HepG2 (cell line): ENCODE measurements around the gene ACAP2. TPM values are rescaled to one million over a fixed set of nuclear protein-coding genes. Genes with fewer than 3 reads are reported as not detected.

Experiments used
- BORCS8-MEF2B ChIP-seq: sonication (generic); formaldehyde crosslinking; IDR thresholded peaks from 2 replicates; pipeline ENCODE4 v1.8.0; 2022; ENCODE audit warnings: mild to moderate bottlenecking, missing genetic modification reagents
- HDAC2 ChIP-seq: sonication (generic); formaldehyde crosslinking; IDR thresholded peaks from 2 replicates; pipeline ENCODE4 v1.4.0; 2020; ENCODE audit warnings: missing genetic modification reagents
- NR2F6 ChIP-seq, 2 experiments: IDR thresholded peaks; 2 replicates each; pipeline ENCODE4 v1.6.1; 2016; ENCODE audit warnings: antibody characterized with exemption in 1 of 2, mild to moderate bottlenecking in 1 of 2
- PPARG ChIP-seq: conservative IDR thresholded peaks from 2 replicates; pipeline ENCODE4 v1.6.1; 2016; ENCODE audit warnings: missing biosample characterization, missing genetic modification reagents
- RAD21 ChIP-seq: fragments of 450-650 bp; formaldehyde crosslinking; IDR thresholded peaks from 2 replicates; pipeline ENCODE4 v1.5.0; 2020; ENCODE audit warnings: mild to moderate bottlenecking
- SALL1 ChIP-seq: sonication (generic); formaldehyde crosslinking; IDR thresholded peaks from 2 replicates; pipeline ENCODE4 v1.8.0; 2022; ENCODE audit warnings: mild to moderate bottlenecking, missing genetic modification reagents
- SAP130 ChIP-seq: IDR thresholded peaks from 2 replicates; pipeline ENCODE4 v1.6.1; 2016; ENCODE audit warnings: low read depth
- STAG1 ChIP-seq: sonication (generic); formaldehyde crosslinking; IDR thresholded peaks from 2 replicates; pipeline ENCODE4 v1.4.0; 2020; ENCODE audit warnings: missing genetic modification reagents
- ZBTB38 ChIP-seq: sonication (generic); formaldehyde crosslinking; IDR thresholded peaks from 2 replicates; pipeline ENCODE4 v1.5.1; 2020; ENCODE audit warnings: mild to moderate bottlenecking, missing genetic modification reagents
- ZFX ChIP-seq: sonication (generic); formaldehyde crosslinking; IDR thresholded peaks from 2 replicates; pipeline ENCODE4 v1.4.0; 2020; ENCODE audit warnings: mild to moderate bottlenecking, low read depth, missing genetic modification reagents, moderate library complexity
- ZNF781 ChIP-seq: sonication (generic); formaldehyde crosslinking; IDR thresholded peaks from 2 replicates; pipeline ENCODE4 v1.5.1; 2020; ENCODE audit warnings: borderline replicate concordance, mild to moderate bottlenecking, missing genetic modification reagents; ENCODE audit errors: not compliant biosample characterization
- ZNF788 ChIP-seq: sonication (generic); formaldehyde crosslinking; IDR thresholded peaks from 2 replicates; pipeline ENCODE4 v1.5.0; 2020; ENCODE audit warnings: mild to moderate bottlenecking, missing genetic modification reagents, borderline replicate concordance
- ZNF879 ChIP-seq: sonication (generic); formaldehyde crosslinking; IDR thresholded peaks from 2 replicates; pipeline ENCODE4 v1.8.1; 2023; ENCODE audit warnings: missing genetic modification reagents
- ZSCAN22 ChIP-seq: sonication (generic); formaldehyde crosslinking; IDR thresholded peaks from 2 replicates; pipeline ENCODE4 v1.4.0; 2020; ENCODE audit warnings: mild to moderate bottlenecking, missing genetic modification reagents
- polyA plus RNA-seq, 8 experiments: library from polyadenylated mRNA; depleted of rRNA in 3 of 8; stranded (reverse) in 7 of 8; unstranded in 1 of 8; fragments of >200 nt; fragmentation: Illumina TruSeq in 4 of 8; extraction: Trizol in 4 of 8; gene quantifications; 2 replicates each; pipeline versions ENCODE4 v1.2.1 to v1.2.3, GENCODE V29; 2011 to 2016; ENCODE audit warnings: low read depth in 4 of 8, missing spikeins in 1 of 8, mixed read lengths in 1 of 8; ENCODE audit not compliant: insufficient read depth in 1 of 8
- total RNA-seq, 5 experiments: library from RNA; depleted of rRNA; stranded (reverse); fragments of >200 nt; fragmentation: Illumina TruSeq; extraction: Trizol; gene quantifications; 2 replicates each; pipeline ENCODE4 v1.2.3, GENCODE V29; 2016; ENCODE audit warnings: low read depth in 1 of 5
- TF ChIP-seq, protein P1 (sequence below): sonication (generic); formaldehyde crosslinking; conservative IDR thresholded peaks from 2 replicates; pipeline ENCODE4 v1.4.0; 2020; ENCODE audit warnings: missing genetic modification reagents
- TF ChIP-seq, protein P2 (sequence below): sonication (generic); formaldehyde crosslinking; IDR thresholded peaks from 2 replicates; pipeline ENCODE4 v1.4.0; 2020; ENCODE audit warnings: missing genetic modification reagents
- TF ChIP-seq, protein P3 (sequence below): sonication (generic); formaldehyde crosslinking; IDR thresholded peaks from 2 replicates; pipeline ENCODE4 v1.4.0; 2020; ENCODE audit warnings: missing genetic modification reagents
- TF ChIP-seq, protein P4 (sequence below): IDR thresholded peaks from 2 replicates; pipeline ENCODE4 v1.6.1; 2016; ENCODE audit warnings: low read depth, borderline replicate concordance
- TF ChIP-seq, protein P5 (sequence below): IDR thresholded peaks from 2 replicates; pipeline ENCODE4 v1.6.1; 2016; ENCODE audit warnings: low read depth

Gene ACAP2
- total and polyA plus RNA-seq, 2 of the 13 experiments (the other 11 are each of a cell fraction or from before 2014, with no cell fraction given): 7.3 to 23.9 TPM

DNA sequence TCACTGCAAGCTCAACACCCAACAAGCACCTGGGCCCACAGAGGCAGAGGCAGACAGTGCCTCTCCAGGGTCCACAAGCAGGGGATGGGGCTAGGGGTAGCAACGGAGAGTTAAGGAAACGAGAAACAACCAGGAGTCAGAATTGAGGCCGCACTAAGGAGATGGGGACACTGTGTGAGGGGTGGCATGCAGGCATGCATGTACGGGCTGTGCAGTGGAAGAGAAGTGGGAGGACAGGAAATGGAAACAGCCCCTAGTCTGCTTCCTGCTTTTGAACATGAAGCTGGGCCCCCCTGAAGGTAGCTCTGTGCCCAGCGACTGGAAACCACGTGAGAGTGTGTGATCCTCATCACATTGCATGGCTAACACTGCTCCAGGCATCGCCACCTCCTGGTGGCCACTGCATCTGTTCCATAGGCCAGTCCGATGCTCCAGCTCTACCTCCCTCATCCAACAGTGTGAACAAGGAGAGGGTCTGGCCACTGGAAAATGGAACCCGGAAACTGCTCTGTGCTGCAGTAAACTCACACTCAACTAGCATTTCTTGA lies 215.8 kb downstream of the ACAP2 start (continued):
- TF ChIP-seq ZNF879 (CRISPR knock-in tag) (no peak), RAD21 (CRISPR knock-in tag) (peak; percentile 55; the same call in 1 of the 2 replicates), ZSCAN22 (CRISPR knock-in tag) (no peak), ZBTB38 (peak; percentile 87), NR2F6 (IDR thresholded peaks at IDR 0.05) (no peak), NR2F6 (CRISPR knock-in tag; IDR thresholded peaks at IDR 0.05) (peak; percentile 47; the same call in 1 of the 2 replicates), SAP130 (CRISPR knock-in tag) (peak; percentile 32; the same call in 1 of the 2 replicates), SALL1 (peak; percentile 58), PPARG (CRISPR knock-in tag) (peak; percentile 40; the same call in 1 of the 2 replicates), ZNF781 (peak; percentile 54), STAG1 (CRISPR knock-in tag) (peak; percentile 77), BORCS8-MEF2B (CRISPR knock-in tag) (0 out of 2 replicates have a peak, but pooled peaks have one; percentile 22), ZFX (CRISPR knock-in tag) (peak; percentile 38; the same call in 1 of the 2 replicates), ZNF788 (0 out of 2 replicates have a peak, but pooled peaks have one; percentile 17), HDAC2 (CRISPR knock-in tag) (peak; percentile 52; the same call in 1 of the 2 replicates)
- TF ChIP-seq, protein P1, sequence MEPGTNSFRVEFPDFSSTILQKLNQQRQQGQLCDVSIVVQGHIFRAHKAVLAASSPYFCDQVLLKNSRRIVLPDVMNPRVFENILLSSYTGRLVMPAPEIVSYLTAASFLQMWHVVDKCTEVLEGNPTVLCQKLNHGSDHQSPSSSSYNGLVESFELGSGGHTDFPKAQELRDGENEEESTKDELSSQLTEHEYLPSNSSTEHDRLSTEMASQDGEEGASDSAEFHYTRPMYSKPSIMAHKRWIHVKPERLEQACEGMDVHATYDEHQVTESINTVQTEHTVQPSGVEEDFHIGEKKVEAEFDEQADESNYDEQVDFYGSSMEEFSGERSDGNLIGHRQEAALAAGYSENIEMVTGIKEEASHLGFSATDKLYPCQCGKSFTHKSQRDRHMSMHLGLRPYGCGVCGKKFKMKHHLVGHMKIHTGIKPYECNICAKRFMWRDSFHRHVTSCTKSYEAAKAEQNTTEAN: peak; percentile 50; the same call in 1 of the 2 replicates
- TF ChIP-seq, protein P2, sequence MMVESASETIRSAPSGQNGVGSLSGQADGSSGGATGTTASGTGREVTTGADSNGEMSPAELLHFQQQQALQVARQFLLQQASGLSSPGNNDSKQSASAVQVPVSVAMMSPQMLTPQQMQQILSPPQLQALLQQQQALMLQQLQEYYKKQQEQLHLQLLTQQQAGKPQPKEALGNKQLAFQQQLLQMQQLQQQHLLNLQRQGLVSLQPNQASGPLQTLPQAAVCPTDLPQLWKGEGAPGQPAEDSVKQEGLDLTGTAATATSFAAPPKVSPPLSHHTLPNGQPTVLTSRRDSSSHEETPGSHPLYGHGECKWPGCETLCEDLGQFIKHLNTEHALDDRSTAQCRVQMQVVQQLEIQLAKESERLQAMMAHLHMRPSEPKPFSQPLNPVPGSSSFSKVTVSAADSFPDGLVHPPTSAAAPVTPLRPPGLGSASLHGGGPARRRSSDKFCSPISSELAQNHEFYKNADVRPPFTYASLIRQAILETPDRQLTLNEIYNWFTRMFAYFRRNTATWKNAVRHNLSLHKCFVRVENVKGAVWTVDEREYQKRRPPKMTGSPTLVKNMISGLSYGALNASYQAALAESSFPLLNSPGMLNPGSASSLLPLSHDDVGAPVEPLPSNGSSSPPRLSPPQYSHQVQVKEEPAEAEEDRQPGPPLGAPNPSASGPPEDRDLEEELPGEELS (CRISPR knock-in tag): peak; percentile 52; the same call in 1 of the 2 replicates
- TF ChIP-seq, protein P3, sequence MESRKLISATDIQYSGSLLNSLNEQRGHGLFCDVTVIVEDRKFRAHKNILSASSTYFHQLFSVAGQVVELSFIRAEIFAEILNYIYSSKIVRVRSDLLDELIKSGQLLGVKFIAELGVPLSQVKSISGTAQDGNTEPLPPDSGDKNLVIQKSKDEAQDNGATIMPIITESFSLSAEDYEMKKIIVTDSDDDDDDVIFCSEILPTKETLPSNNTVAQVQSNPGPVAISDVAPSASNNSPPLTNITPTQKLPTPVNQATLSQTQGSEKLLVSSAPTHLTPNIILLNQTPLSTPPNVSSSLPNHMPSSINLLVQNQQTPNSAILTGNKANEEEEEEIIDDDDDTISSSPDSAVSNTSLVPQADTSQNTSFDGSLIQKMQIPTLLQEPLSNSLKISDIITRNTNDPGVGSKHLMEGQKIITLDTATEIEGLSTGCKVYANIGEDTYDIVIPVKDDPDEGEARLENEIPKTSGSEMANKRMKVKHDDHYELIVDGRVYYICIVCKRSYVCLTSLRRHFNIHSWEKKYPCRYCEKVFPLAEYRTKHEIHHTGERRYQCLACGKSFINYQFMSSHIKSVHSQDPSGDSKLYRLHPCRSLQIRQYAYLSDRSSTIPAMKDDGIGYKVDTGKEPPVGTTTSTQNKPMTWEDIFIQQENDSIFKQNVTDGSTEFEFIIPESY: peak; percentile 48; the same call in 1 of the 2 replicates
- TF ChIP-seq, protein P4, sequence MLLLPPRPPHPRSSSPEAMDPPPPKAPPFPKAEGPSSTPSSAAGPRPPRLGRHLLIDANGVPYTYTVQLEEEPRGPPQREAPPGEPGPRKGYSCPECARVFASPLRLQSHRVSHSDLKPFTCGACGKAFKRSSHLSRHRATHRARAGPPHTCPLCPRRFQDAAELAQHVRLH (CRISPR knock-in tag): 0 out of 2 replicates have a peak, but pooled peaks have one; percentile 22
- TF ChIP-seq, protein P5, sequence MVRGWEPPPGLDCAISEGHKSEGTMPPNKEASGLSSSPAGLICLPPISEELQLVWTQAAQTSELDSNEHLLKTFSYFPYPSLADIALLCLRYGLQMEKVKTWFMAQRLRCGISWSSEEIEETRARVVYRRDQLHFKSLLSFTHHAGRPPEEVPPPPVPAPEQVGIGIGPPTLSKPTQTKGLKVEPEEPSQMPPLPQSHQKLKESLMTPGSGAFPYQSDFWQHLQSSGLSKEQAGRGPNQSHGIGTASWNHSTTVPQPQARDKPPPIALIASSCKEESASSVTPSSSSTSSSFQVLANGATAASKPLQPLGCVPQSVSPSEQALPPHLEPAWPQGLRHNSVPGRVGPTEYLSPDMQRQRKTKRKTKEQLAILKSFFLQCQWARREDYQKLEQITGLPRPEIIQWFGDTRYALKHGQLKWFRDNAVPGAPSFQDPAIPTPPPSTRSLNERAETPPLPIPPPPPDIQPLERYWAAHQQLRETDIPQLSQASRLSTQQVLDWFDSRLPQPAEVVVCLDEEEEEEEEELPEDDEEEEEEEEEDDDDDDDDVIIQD: peak; percentile 60; the same call in 1 of the 2 replicates
